GM23338 (cell line): Measurements from ENCODE around the gene ERGIC3. TPM values are rescaled to one million over a fixed set of nuclear protein-coding genes. Genes with fewer than 3 reads are reported as not detected.

Source experiments
- ATAC-seq: fragments of 200-7000 bp; cut with Tn5 transposase; 3 replicates; pipeline ENCODE4 v1.9.1; 2020
- DNase-seq: peaks from one replicate; pipeline ENCODE4 v3.0.0-alpha.2; 2015; ENCODE audit warnings: low spot score
- H2AFZ ChIP-seq: fragments of 200-600 bp; sonication (generic); 2 replicates; pipeline ENCODE4 v1.8.0; 2016; ENCODE audit warnings: antibody characterized with exemption, mild to moderate bottlenecking, moderate library complexity
- H3F3A ChIP-seq: fragments of 200-600 bp; sonication (generic); replicated peaks from 2 replicates; pipeline ENCODE4 v1.8.0; 2017; ENCODE audit warnings: antibody characterized with exemption, mixed run types, low read depth
- H3K27ac ChIP-seq: fragments of 200-600 bp; sonication (generic); 2 replicates; pipeline ENCODE4 v1.6.1; 2016; ENCODE audit warnings: low read depth
- H3K27me3 ChIP-seq: fragments of 200-600 bp; sonication (generic); 2 replicates; pipeline ENCODE4 v1.8.0; 2016; ENCODE audit warnings: mild to moderate bottlenecking, mixed run types, moderate library complexity; ENCODE audit not compliant: insufficient read depth
- H3K36me3 ChIP-seq: fragments of 200-600 bp; sonication (generic); 2 replicates; pipeline ENCODE4 v1.8.0; 2016; ENCODE audit warnings: mild to moderate bottlenecking; ENCODE audit not compliant: insufficient read depth
- H3K4me1 ChIP-seq: fragments of 200-600 bp; sonication (generic); 2 replicates; pipeline ENCODE4 v1.8.0; 2016; ENCODE audit warnings: mild to moderate bottlenecking, moderate library complexity; ENCODE audit not compliant: insufficient read depth
- H3K4me2 ChIP-seq: fragments of 200-600 bp; sonication (generic); 2 replicates; pipeline ENCODE4 v1.7.1; 2017; ENCODE audit warnings: mixed run types
- H3K4me3 ChIP-seq: fragments of 200-600 bp; sonication (generic); 2 replicates; pipeline ENCODE4 v1.6.1; 2016; ENCODE audit warnings: mixed run types
- H3K79me2 ChIP-seq: fragments of 200-600 bp; sonication (generic); replicated peaks from 2 replicates; pipeline ENCODE4 v1.8.0; 2017; ENCODE audit warnings: mild to moderate bottlenecking; ENCODE audit not compliant: insufficient read depth
- H3K9me2 ChIP-seq: fragments of 200-600 bp; sonication (generic); 2 replicates; pipeline ENCODE4 v1.8.0; 2017; ENCODE audit not compliant: insufficient read depth
- H4K20me1 ChIP-seq: fragments of 200-600 bp; sonication (generic); replicated peaks from 2 replicates; pipeline ENCODE4 v1.8.0; 2017; ENCODE audit warnings: mild to moderate bottlenecking; ENCODE audit not compliant: insufficient read depth
- H3K27ac Mint-ChIP-seq: 2 replicates; pipeline ENCODE4 v1.8.0; 2020; ENCODE audit warnings: inconsistent platforms, mild to moderate bottlenecking, moderate library complexity, mixed read lengths
- H3K27me3 Mint-ChIP-seq: 3 replicates; pipeline ENCODE4 v1.8.0; 2022; ENCODE audit warnings: low read depth, mild to moderate bottlenecking, moderate library complexity, mixed read lengths, inconsistent platforms; ENCODE audit not compliant: insufficient read depth, poor library complexity
- H3K36me3 Mint-ChIP-seq: 3 replicates; pipeline ENCODE4 v1.8.0; 2021; ENCODE audit warnings: low read depth, mild to moderate bottlenecking, inconsistent platforms, moderate library complexity, mixed read lengths
- H3K4me1 Mint-ChIP-seq: 3 replicates; pipeline ENCODE4 v1.8.0; 2020; ENCODE audit warnings: mild to moderate bottlenecking, inconsistent platforms, mixed read lengths
- H3K4me3 Mint-ChIP-seq: 3 replicates; pipeline ENCODE4 v1.8.0; 2021; ENCODE audit warnings: moderate library complexity, mild to moderate bottlenecking, inconsistent platforms, mixed read lengths
- H3K9me3 Mint-ChIP-seq: 3 replicates; pipeline ENCODE4 v1.8.0; 2020; ENCODE audit warnings: moderate library complexity, mild to moderate bottlenecking, inconsistent platforms, mixed read lengths
- CREB1 ChIP-seq: fragments of 250-450 bp; sonication (Bioruptor Pico); IDR thresholded peaks from 2 replicates; pipeline ENCODE4 v1.5.0; 2020; ENCODE audit warnings: low read depth, mild to moderate bottlenecking, moderate library complexity
- CTCF ChIP-seq, 2 experiments: fragments of 200-600 bp in 1 of 2; sonication (generic) in 1 of 2; conservative IDR thresholded peaks; 2 replicates each; pipeline versions ENCODE4 v1.5.1 to v1.6.1; 2016 to 2017; ENCODE audit warnings: antibody characterized with exemption in 2 of 2, low read depth in 2 of 2, mild to moderate bottlenecking in 2 of 2, moderate library complexity in 1 of 2
- EZH2phosphoT487 ChIP-seq: fragments of 200-600 bp; sonication (generic); IDR thresholded peaks from one replicate; pipeline ENCODE4 v1.8.1; 2018; ENCODE audit warnings: antibody characterized with exemption; ENCODE audit not compliant: unreplicated experiment
- JUNB ChIP-seq: IDR thresholded peaks from one replicate; pipeline ENCODE4 v1.6.1; 2016; ENCODE audit warnings: antibody characterized with exemption; ENCODE audit not compliant: unreplicated experiment
- NANOG ChIP-seq: IDR thresholded peaks from 2 replicates; pipeline ENCODE4 v1.6.1; 2016; ENCODE audit warnings: antibody characterized with exemption, borderline replicate concordance
- POLR2AphosphoS5 ChIP-seq: IDR thresholded peaks from 2 replicates; pipeline ENCODE4 v1.6.1; 2016; ENCODE audit warnings: antibody characterized with exemption, low read depth
- REST ChIP-seq: IDR thresholded peaks from one replicate; pipeline ENCODE4 v1.6.1; 2018; ENCODE audit warnings: antibody characterized with exemption; ENCODE audit not compliant: unreplicated experiment
- STAT1 ChIP-seq: IDR thresholded peaks from one replicate; pipeline ENCODE4 v1.6.1; 2016; ENCODE audit warnings: antibody characterized with exemption; ENCODE audit not compliant: unreplicated experiment
- ZNF114 ChIP-seq: fragments of 250-450 bp; sonication (Bioruptor Pico); IDR thresholded peaks from 2 replicates; pipeline ENCODE4 v1.5.0; 2020; ENCODE audit warnings: mild to moderate bottlenecking, moderate library complexity
- ZNF331 ChIP-seq: fragments of 250-450 bp; sonication (Bioruptor Pico); IDR thresholded peaks from 2 replicates; pipeline ENCODE4 v1.5.0; 2020; ENCODE audit warnings: low read depth, mild to moderate bottlenecking, moderate library complexity
- ZNF462 ChIP-seq: fragments of 250-450 bp; sonication (Bioruptor Pico); IDR thresholded peaks from 2 replicates; pipeline ENCODE4 v1.5.0; 2020; ENCODE audit warnings: mild to moderate bottlenecking, moderate library complexity
- polyA plus RNA-seq: library from polyadenylated mRNA; unstranded; fragments of >200 nt; fragmentation: Nextera tagmentation; extraction: Ambion mirVana; gene quantifications from 2 replicates; pipeline ENCODE4 v1.2.1, GENCODE V29; 2016
- total RNA-seq: library from RNA; depleted of rRNA; stranded (reverse); fragments of >200 nt; shearing (Covaris generic); gene quantifications from 2 replicates; pipeline ENCODE4 v1.2.3, GENCODE V29; 2014

Gene ERGIC3
- total and polyA plus RNA-seq, 2 experiments from 2014 or later = 139 to 147 TPM

GRCh38 chr20:35515341-35515740, 26.5 kb upstream of the ERGIC3 start (continued):
- no peak for TF ChIP-seq ZNF331 (CRISPR knock-in tag)
- TF ChIP-seq CREB1 (CRISPR knock-in tag) = no peak
- no peak for TF ChIP-seq ZNF114 (CRISPR knock-in tag)
- no peak for TF ChIP-seq JUNB
- no peak for TF ChIP-seq CTCF (conservative IDR thresholded peaks at IDR 0.05; ENCODE audit: low read depth in 2 of 2)
- no peak for TF ChIP-seq NANOG
- no peak for TF ChIP-seq REST
- no peak for TF ChIP-seq STAT1
- no peak for TF ChIP-seq POLR2AphosphoS5
- no peak for TF ChIP-seq EZH2phosphoT487

- no peaks in the 10 kb centered on the region for H3F3A ChIP-seq
- no peaks in the 10 kb centered on the region for H3K79me2 ChIP-seq
- H3K9me2 ChIP-seq = no peaks in the 10 kb centered on the region
- no peak overlapping the region; the same call in 1 of the 2 replicates for H3K27ac Mint-ChIP-seq
- H3K27me3 ChIP-seq = no peaks in the 10 kb centered on the region
- H3K27ac ChIP-seq = no peak overlapping the region
- H3K4me2 ChIP-seq = no peak overlapping the region
- H3K4me1 ChIP-seq = no peaks in the 10 kb centered on the region
- H3K9me3 Mint-ChIP-seq = no peaks in the 10 kb centered on the region
- ATAC-seq (no peak), DNase-seq (no peak)
- H2AFZ ChIP-seq = no peak overlapping the region
- peaks cover 16% of the 10 kb centered on the region for H3K27me3 Mint-ChIP-seq
- H3K4me3 ChIP-seq = no peak overlapping the region
- no peak overlapping the region for H3K4me3 Mint-ChIP-seq
- H3K4me1 Mint-ChIP-seq = no peaks in the 10 kb centered on the region
- H3K36me3 Mint-ChIP-seq = peaks cover 10% of the 10 kb centered on the region; the same call in 2 of the 3 replicates
- no peaks in the 10 kb centered on the region; the same call in 1 of the 2 replicates for H3K36me3 ChIP-seq
- H4K20me1 ChIP-seq = no peaks in the 10 kb centered on the region
- TF ChIP-seq ZNF462 (CRISPR knock-in tag) (no peak), NANOG (no peak), ZNF331 (CRISPR knock-in tag) (no peak), POLR2AphosphoS5 (no peak), STAT1 (no peak), ZNF114 (CRISPR knock-in tag) (no peak), CREB1 (CRISPR knock-in tag) (no peak)
These were observed 25.8 kb upstream of the ERGIC3 start for GRCh38 chr20:35515949-35516645.
